GM12878 (cell line): ENCODE measurements around the gene KCNAB2.
A peak's percentile ranks its signal among the peaks of the same experiment; 100 is the strongest.

Source experiments
- CEBPB ChIP-seq, 2 experiments: fragments of 150-350 bp in 1 of 2; IDR thresholded peaks; 2 replicates each; pipeline ENCODE4 v1.6.1; 2012 to 2014; ENCODE audit warnings: low read depth in 2 of 2, low read length in 2 of 2, borderline replicate concordance in 1 of 2, inconsistent platforms in 1 of 2
- MXI1 ChIP-seq: fragments of 150-350 bp; IDR thresholded peaks from 2 replicates; pipeline ENCODE4 v1.6.1; 2011; ENCODE audit warnings: low read depth, mild to moderate bottlenecking, inconsistent platforms, low read length, improper control_type of control experiment
- POLR2A ChIP-seq: IDR thresholded peaks from 2 replicates; pipeline ENCODE4 v1.6.1; 2011; ENCODE audit warnings: low read depth, mild to moderate bottlenecking, low read length
- RB1 ChIP-seq: fragments of 450-650 bp; formaldehyde crosslinking; IDR thresholded peaks from 2 replicates; pipeline ENCODE4 v1.6.1; 2017; ENCODE audit warnings: mild to moderate bottlenecking, borderline replicate concordance
- RBBP5 ChIP-seq: fragments of 200-600 bp; sonication (generic); conservative IDR thresholded peaks from 2 replicates; pipeline ENCODE4 v1.6.1; 2016
- RELA ChIP-seq: fragments of 450-650 bp; IDR thresholded peaks from 2 replicates; pipeline ENCODE4 v1.8.0; 2014; ENCODE audit warnings: borderline replicate concordance; ENCODE audit not compliant: partially characterized antibody
- SMARCA5 ChIP-seq: fragments of 450-650 bp; IDR thresholded peaks from 2 replicates; pipeline ENCODE4 v1.6.1; 2017; ENCODE audit warnings: mild to moderate bottlenecking
- SUZ12 ChIP-seq: fragments of 200-600 bp; sonication (generic); IDR thresholded peaks from one replicate; pipeline ENCODE4 v1.6.1; 2018; ENCODE audit warnings: antibody characterized with exemption, mild to moderate bottlenecking; ENCODE audit not compliant: unreplicated experiment
- TBL1XR1 ChIP-seq: IDR thresholded peaks from 2 replicates; pipeline ENCODE4 v1.6.1; 2012; ENCODE audit warnings: low read depth, low read length, improper control_type of control experiment
- ZNF274 ChIP-seq: IDR thresholded peaks from one replicate; pipeline ENCODE4 v1.8.0; 2011; ENCODE audit not compliant: insufficient read length, insufficient read depth
- TF ChIP-seq, protein P1 (sequence below): fragments of 450-650 bp; IDR thresholded peaks from 2 replicates; pipeline ENCODE4 v1.6.1; 2017; ENCODE audit warnings: mild to moderate bottlenecking
- TF ChIP-seq, protein P2 (sequence below), 3 experiments: IDR thresholded peaks in 2 of 3; conservative IDR thresholded peaks in 1 of 3; 2 replicates each; pipeline ENCODE4 v1.5.1; 2011; ENCODE audit warnings: low read depth in 3 of 3, low read length in 3 of 3, mild to moderate bottlenecking in 3 of 3, control low read depth in 2 of 3, moderate library complexity in 2 of 3, inconsistent platforms in 1 of 3, mixed read lengths in 1 of 3; ENCODE audit not compliant: control insufficient read depth in 2 of 3, insufficient read depth in 1 of 3; ENCODE audit errors: extremely low read depth in 1 of 3
- TF ChIP-seq, protein P3 (sequence below): IDR thresholded peaks from 2 replicates; pipeline ENCODE4 v1.6.1; 2011; ENCODE audit warnings: low read depth, mild to moderate bottlenecking, low read length, moderate library complexity, borderline replicate concordance; ENCODE audit errors: extremely low read depth

DNA sequence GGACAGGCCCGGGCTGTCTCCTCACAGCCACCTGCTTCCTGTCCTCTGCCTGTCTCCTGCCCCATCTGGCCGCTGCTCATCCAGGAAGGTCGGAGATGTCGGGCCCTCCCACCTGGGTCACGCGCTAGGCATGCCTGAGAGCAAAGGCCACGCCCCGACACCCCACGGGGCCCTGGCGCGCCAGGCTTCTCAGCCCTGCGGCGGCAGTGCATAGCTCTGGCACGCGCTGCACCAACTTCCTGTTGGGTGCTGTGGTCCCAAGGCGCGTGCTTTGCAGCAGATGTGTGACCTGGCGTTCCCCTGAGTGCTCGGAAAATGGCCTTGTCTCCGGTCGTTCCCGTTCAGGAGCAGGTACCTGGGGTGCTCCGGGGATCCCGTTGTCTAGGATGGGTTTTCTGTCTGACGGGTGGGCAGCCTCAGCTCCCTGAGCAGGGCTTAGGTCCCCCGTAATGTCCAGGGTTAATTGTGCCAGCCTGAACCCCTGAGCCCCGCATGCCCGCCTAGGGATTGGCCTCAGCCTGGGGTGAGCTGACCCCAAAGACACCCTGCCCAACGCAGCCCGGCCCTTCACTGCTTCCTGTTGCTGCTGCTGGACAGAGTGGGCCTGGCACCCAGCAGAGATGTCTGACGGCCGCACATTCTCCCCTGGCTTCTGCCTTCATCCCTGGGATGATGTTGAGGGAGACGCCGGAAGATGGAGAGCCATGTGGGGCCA, 19.4 kb upstream of the KCNAB2 start:
- TF ChIP-seq ZNF274 (no peak), SMARCA5 (no peak), RELA (no peak), MXI1 (peak; percentile 98), RBBP5 (no peak), CEBPB (IDR thresholded peaks at IDR 0.05; ENCODE audit: borderline replicate concordance in 1 of 2, low read depth in 2 of 2, low read length in 2 of 2) (no peak), POLR2A (peak; percentile 88), RB1 (no peak), TBL1XR1 (no peak), SUZ12 (no peak)
- TF ChIP-seq, protein P1, sequence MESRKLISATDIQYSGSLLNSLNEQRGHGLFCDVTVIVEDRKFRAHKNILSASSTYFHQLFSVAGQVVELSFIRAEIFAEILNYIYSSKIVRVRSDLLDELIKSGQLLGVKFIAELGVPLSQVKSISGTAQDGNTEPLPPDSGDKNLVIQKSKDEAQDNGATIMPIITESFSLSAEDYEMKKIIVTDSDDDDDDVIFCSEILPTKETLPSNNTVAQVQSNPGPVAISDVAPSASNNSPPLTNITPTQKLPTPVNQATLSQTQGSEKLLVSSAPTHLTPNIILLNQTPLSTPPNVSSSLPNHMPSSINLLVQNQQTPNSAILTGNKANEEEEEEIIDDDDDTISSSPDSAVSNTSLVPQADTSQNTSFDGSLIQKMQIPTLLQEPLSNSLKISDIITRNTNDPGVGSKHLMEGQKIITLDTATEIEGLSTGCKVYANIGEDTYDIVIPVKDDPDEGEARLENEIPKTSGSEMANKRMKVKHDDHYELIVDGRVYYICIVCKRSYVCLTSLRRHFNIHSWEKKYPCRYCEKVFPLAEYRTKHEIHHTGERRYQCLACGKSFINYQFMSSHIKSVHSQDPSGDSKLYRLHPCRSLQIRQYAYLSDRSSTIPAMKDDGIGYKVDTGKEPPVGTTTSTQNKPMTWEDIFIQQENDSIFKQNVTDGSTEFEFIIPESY = no peak
- TF ChIP-seq, protein P2, sequence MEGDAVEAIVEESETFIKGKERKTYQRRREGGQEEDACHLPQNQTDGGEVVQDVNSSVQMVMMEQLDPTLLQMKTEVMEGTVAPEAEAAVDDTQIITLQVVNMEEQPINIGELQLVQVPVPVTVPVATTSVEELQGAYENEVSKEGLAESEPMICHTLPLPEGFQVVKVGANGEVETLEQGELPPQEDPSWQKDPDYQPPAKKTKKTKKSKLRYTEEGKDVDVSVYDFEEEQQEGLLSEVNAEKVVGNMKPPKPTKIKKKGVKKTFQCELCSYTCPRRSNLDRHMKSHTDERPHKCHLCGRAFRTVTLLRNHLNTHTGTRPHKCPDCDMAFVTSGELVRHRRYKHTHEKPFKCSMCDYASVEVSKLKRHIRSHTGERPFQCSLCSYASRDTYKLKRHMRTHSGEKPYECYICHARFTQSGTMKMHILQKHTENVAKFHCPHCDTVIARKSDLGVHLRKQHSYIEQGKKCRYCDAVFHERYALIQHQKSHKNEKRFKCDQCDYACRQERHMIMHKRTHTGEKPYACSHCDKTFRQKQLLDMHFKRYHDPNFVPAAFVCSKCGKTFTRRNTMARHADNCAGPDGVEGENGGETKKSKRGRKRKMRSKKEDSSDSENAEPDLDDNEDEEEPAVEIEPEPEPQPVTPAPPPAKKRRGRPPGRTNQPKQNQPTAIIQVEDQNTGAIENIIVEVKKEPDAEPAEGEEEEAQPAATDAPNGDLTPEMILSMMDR (IDR thresholded peaks at IDR 0.05 in 2 of 3, conservative IDR thresholded peaks at IDR 0.05 in 1 of 3; ENCODE audit: control insufficient read depth in 2 of 3, extremely low read depth in 1 of 3, insufficient read depth in 1 of 3, low read depth in 3 of 3, low read length in 3 of 3) = 0 out of 6 replicates have a peak, but pooled peaks of 1 of the 3 experiments have one; percentile 4
- TF ChIP-seq, protein P3, sequence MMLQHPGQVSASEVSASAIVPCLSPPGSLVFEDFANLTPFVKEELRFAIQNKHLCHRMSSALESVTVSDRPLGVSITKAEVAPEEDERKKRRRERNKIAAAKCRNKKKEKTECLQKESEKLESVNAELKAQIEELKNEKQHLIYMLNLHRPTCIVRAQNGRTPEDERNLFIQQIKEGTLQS = no peak
